ENCODE data around the gene RBPJL. TPM values are rescaled to one million over a fixed set of nuclear protein-coding genes. Genes with fewer than 3 reads are reported as not detected.

RBPJL gene
- total RNA-seq, 1 experiment from 2014 or later = 0.85 TPM

DNA sequence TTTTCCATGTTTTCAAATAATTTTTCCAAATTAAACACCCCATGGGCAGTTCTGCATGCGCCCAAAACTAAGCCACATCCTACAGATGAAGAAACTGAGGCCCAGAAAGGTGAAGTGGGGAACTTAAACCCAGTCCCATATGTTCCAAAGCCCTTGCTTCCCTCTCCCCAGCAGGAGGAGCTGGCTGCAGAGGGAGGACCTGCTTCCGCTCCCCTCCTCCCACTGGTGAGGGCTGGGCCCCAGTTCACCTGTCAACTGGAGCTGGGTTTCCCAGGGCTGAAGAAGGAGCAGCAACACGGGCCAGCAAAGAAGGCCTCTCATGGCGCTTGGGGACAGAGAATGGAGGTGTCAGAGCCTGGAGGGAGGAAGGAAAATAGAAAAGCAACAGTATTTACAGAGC is 1.4 kb upstream of the RBPJL start:
- ATAC-seq (no peak), DNase-seq (ENCODE audit: low spot score) (peak; percentile 36)
- H3K27ac Mint-ChIP-seq = no peak overlapping the region
- H3K27me3 Mint-ChIP-seq (ENCODE audit: low read depth) = peaks cover 17% of the 10 kb centered on the region
- peak overlapping the region; percentile 33; the same call in 1 of the 2 replicates for H3K4me3 Mint-ChIP-seq
- CTCF ChIA-PET = interaction anchor here (0.6 to 5.8 kb wide), 15 partner anchors 8 to 194 kb away, joined by 3 to 154 read pairs (median 3); no protein-coding TSS in a partner anchor
- H3K9me3 Mint-ChIP-seq = no peaks in the 10 kb centered on the region
- H3K36me3 Mint-ChIP-seq = no peaks in the 10 kb centered on the region
- peaks cover 22% of the 10 kb centered on the region for H3K4me1 Mint-ChIP-seq
- POLR2A ChIA-PET = no interaction called here
- no peak for TF ChIP-seq SMAD4 (CRISPR knock-in tag; IDR thresholded peaks at IDR 0.05)
- TF ChIP-seq, protein P1, sequence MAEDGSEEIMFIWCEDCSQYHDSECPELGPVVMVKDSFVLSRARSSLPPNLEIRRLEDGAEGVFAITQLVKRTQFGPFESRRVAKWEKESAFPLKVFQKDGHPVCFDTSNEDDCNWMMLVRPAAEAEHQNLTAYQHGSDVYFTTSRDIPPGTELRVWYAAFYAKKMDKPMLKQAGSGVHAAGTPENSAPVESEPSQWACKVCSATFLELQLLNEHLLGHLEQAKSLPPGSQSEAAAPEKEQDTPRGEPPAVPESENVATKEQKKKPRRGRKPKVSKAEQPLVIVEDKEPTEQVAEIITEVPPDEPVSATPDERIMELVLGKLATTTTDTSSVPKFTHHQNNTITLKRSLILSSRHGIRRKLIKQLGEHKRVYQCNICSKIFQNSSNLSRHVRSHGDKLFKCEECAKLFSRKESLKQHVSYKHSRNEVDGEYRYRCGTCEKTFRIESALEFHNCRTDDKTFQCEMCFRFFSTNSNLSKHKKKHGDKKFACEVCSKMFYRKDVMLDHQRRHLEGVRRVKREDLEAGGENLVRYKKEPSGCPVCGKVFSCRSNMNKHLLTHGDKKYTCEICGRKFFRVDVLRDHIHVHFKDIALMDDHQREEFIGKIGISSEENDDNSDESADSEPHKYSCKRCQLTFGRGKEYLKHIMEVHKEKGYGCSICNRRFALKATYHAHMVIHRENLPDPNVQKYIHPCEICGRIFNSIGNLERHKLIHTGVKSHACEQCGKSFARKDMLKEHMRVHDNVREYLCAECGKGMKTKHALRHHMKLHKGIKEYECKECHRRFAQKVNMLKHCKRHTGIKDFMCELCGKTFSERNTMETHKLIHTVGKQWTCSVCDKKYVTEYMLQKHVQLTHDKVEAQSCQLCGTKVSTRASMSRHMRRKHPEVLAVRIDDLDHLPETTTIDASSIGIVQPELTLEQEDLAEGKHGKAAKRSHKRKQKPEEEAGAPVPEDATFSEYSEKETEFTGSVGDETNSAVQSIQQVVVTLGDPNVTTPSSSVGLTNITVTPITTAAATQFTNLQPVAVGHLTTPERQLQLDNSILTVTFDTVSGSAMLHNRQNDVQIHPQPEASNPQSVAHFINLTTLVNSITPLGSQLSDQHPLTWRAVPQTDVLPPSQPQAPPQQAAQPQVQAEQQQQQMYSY (CRISPR knock-in tag; IDR thresholded peaks at IDR 0.05) = peak; percentile 68
- no peak for TF ChIP-seq NR3C1 (CRISPR knock-in tag; conservative IDR thresholded peaks at IDR 0.05; ENCODE audit: low read depth)
- TF ChIP-seq, protein P2, sequence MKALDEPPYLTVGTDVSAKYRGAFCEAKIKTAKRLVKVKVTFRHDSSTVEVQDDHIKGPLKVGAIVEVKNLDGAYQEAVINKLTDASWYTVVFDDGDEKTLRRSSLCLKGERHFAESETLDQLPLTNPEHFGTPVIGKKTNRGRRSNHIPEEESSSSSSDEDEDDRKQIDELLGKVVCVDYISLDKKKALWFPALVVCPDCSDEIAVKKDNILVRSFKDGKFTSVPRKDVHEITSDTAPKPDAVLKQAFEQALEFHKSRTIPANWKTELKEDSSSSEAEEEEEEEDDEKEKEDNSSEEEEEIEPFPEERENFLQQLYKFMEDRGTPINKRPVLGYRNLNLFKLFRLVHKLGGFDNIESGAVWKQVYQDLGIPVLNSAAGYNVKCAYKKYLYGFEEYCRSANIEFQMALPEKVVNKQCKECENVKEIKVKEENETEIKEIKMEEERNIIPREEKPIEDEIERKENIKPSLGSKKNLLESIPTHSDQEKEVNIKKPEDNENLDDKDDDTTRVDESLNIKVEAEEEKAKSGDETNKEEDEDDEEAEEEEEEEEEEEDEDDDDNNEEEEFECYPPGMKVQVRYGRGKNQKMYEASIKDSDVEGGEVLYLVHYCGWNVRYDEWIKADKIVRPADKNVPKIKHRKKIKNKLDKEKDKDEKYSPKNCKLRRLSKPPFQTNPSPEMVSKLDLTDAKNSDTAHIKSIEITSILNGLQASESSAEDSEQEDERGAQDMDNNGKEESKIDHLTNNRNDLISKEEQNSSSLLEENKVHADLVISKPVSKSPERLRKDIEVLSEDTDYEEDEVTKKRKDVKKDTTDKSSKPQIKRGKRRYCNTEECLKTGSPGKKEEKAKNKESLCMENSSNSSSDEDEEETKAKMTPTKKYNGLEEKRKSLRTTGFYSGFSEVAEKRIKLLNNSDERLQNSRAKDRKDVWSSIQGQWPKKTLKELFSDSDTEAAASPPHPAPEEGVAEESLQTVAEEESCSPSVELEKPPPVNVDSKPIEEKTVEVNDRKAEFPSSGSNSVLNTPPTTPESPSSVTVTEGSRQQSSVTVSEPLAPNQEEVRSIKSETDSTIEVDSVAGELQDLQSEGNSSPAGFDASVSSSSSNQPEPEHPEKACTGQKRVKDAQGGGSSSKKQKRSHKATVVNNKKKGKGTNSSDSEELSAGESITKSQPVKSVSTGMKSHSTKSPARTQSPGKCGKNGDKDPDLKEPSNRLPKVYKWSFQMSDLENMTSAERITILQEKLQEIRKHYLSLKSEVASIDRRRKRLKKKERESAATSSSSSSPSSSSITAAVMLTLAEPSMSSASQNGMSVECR (CRISPR knock-in tag; IDR thresholded peaks at IDR 0.05; ENCODE audit: borderline replicate concordance) = no peak
- TF ChIP-seq RELA (CRISPR knock-in tag; IDR thresholded peaks at IDR 0.05; ENCODE audit: borderline replicate concordance) = no peak
- TF ChIP-seq NFYB (CRISPR knock-in tag; conservative IDR thresholded peaks at IDR 0.05; ENCODE audit: low read depth) = no peak
- peak; percentile 95 for TF ChIP-seq ZNF263 (CRISPR knock-in tag; IDR thresholded peaks at IDR 0.05; ENCODE audit: low read depth)
- TF ChIP-seq ZNF121 (CRISPR knock-in tag; IDR thresholded peaks at IDR 0.05) = no peak
- no peak for TF ChIP-seq JAZF1 (CRISPR knock-in tag; IDR thresholded peaks at IDR 0.05)
- TF ChIP-seq, protein P3, sequence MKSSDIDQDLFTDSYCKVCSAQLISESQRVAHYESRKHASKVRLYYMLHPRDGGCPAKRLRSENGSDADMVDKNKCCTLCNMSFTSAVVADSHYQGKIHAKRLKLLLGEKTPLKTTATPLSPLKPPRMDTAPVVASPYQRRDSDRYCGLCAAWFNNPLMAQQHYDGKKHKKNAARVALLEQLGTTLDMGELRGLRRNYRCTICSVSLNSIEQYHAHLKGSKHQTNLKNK (CRISPR knock-in tag; IDR thresholded peaks at IDR 0.05) = no peak
- TF ChIP-seq, protein P4, sequence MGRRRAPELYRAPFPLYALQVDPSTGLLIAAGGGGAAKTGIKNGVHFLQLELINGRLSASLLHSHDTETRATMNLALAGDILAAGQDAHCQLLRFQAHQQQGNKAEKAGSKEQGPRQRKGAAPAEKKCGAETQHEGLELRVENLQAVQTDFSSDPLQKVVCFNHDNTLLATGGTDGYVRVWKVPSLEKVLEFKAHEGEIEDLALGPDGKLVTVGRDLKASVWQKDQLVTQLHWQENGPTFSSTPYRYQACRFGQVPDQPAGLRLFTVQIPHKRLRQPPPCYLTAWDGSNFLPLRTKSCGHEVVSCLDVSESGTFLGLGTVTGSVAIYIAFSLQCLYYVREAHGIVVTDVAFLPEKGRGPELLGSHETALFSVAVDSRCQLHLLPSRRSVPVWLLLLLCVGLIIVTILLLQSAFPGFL (CRISPR knock-in tag; IDR thresholded peaks at IDR 0.05; ENCODE audit: borderline replicate concordance) = no peak
- no peak for TF ChIP-seq ZBTB21 (CRISPR knock-in tag; IDR thresholded peaks at IDR 0.05; ENCODE audit: borderline replicate concordance)
- TF ChIP-seq, protein P5, sequence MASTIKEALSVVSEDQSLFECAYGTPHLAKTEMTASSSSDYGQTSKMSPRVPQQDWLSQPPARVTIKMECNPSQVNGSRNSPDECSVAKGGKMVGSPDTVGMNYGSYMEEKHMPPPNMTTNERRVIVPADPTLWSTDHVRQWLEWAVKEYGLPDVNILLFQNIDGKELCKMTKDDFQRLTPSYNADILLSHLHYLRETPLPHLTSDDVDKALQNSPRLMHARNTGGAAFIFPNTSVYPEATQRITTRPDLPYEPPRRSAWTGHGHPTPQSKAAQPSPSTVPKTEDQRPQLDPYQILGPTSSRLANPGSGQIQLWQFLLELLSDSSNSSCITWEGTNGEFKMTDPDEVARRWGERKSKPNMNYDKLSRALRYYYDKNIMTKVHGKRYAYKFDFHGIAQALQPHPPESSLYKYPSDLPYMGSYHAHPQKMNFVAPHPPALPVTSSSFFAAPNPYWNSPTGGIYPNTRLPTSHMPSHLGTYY (CRISPR knock-in tag; IDR thresholded peaks at IDR 0.05) = no peak
- TF ChIP-seq, protein P6, sequence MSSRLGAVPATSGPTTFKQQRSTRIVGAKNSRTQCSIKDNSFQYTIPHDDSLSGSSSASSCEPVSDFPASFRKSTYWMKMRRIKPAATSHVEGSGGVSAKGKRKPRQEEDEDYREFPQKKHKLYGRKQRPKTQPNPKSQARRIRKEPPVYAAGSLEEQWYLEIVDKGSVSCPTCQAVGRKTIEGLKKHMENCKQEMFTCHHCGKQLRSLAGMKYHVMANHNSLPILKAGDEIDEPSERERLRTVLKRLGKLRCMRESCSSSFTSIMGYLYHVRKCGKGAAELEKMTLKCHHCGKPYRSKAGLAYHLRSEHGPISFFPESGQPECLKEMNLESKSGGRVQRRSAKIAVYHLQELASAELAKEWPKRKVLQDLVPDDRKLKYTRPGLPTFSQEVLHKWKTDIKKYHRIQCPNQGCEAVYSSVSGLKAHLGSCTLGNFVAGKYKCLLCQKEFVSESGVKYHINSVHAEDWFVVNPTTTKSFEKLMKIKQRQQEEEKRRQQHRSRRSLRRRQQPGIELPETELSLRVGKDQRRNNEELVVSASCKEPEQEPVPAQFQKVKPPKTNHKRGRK (CRISPR knock-in tag; IDR thresholded peaks at IDR 0.05; ENCODE audit: borderline replicate concordance) = no peak

Data from WTC11 (cell line).